HG03139 (cell line): ENCODE data around the gene LSM10.

Source experiments
- ATAC-seq: cut with Tn5 transposase; IDR thresholded peaks from one replicate; pipeline ENCODE4 v1.9.1; 2021; ENCODE audit not compliant: unreplicated experiment

Gene LSM10

DNA sequence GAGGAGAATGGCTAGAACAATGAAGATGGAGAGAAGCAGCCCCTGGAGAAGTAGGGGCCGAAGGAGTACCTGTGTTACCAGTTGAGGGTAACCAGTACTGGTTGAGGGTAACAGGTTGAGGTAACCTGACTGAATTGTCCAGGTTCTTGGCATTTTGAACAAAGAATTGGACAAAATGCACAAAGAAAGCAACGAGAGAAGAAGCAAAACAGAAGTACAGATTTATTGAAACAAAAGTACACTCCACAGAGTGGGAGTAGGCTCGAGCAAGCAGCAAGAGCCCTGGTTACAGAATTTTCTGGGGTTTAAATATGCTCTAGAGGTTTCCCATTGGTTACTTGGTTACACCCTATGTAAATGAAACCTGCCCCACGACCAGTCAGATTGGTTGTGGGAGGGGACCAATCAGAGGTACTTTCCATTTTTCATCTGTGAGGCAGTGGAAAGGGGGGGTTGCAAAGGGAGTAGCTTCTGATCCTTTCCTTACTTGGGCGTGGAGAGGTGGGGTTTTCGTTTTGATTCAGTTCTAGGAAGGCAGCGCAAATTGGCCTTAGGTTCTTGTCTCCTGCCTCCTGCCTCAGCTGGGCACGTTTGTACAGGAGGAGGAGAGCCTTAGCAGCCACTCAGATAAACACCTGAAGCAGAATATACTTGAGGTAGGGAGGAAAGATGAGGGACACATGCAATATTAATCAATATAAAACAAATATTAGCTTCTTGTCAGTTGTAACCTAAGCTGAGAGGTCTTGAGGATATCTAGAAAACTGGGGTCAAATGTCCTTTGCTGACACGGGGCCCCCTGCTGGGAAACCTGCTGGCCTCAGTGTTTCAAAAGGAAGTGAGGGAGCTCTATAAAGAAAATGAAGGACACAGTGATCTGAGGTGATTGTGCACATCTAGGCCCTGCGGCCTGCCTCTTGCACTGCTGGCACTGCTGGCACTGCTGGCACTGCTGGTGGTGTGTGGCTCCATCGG, 14.3 kb upstream of the LSM10 start:
- no peak for ATAC-seq

DNA sequence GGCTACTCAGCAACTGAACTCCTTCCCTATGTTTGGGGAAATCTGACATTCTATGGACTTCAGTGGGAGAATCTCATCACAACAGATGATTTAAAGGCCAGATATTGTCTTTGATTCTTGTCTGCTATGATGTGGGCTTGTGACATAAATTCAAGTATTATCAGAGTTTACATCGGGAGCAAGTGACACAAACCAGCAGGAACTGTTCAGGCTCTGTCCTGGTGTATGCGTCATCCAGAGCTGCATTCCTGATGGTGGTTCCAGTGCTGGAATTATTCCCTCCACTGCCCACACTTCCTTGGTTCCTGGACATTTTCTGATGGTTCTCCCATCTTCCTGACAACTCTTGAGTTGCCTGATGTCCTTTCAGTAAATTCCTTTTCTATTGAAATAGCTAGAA, 10.8 kb upstream of the LSM10 start:
- no peak for ATAC-seq

DNA sequence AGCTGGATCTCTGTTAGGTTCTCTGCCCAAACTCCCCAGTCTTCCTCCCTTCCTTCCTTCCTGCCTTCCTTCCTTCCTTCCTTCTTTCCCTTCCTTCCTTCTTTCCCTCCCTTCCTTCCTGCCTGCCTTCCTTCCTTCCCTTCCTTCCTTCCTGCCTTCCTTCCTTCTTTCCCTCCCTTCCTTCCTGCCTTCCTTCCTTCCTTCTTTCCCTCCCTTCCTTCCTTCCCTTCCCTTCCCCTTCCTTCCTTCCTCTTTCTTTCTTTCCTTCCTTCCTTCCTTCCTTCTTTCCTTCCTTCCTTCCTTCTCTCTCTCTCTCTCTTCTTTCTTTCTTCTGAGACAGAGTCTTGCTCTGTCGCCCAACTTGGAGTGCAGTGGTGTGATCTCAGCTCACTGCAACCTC, 8.7 kb upstream of the LSM10 start:
- no peak for ATAC-seq

DNA sequence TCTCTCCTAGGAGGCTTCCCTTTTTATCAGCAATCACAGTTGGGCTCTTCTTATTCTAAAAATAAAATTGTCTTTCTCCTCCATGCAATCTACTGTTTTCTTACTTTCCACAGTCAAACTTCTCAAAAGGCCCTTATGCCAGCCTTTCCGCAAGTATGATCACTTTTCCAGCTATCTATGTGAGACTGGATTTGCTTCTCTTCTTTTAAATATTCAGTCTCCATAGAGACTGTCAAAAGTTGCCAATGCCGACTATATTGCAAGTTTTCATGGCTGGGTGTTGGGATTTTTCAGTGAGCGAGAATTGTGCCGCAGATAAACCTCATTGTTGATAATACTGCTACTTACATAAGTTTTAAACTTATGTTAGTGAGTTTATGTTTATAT, 4.8 kb upstream of the LSM10 start:
- no peak for ATAC-seq

DNA sequence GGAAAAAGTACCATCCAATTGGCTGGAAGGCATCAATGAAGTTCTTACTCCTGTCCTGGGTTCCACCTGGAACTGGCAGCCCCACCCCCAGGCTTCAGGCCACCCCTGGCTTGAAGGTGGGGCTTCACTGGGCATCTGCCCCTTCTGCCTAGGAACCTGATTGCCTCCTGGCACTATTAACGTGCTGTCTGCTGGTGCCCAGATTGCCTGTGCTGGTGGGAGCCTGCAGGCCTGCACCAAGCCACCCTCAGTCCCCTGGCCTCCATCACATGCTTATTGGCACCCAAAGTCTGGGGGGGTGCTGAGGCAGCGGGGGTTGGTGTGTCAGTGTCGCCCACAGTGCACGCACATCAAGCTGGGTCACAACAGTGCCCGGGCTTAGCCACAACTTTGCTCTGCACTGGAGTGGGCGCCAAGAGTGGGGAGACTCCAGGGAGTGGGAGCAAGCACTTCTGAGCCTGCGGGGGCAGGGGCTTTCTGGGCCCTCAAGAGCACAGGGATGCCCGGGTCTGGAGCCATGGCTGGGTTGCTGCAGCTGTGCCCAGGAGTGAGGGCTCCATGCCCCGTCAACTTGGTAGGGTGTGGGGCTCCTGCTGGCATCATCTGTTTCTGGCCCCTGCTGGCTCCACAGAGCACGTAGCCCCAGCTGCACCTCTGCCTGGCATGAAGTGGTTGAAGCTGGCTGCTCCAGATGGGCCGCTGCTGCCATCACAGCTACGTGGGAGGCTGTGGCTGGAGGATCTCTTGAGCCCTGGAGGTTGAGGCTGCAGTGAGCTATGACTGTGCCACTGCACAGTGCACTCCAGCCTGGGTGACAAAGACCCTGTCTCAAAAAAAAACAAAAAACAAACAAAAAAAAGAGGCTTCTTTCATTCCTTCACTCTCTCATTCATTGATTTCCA, 4.1 kb upstream of the LSM10 start:
- ATAC-seq = no peak

DNA sequence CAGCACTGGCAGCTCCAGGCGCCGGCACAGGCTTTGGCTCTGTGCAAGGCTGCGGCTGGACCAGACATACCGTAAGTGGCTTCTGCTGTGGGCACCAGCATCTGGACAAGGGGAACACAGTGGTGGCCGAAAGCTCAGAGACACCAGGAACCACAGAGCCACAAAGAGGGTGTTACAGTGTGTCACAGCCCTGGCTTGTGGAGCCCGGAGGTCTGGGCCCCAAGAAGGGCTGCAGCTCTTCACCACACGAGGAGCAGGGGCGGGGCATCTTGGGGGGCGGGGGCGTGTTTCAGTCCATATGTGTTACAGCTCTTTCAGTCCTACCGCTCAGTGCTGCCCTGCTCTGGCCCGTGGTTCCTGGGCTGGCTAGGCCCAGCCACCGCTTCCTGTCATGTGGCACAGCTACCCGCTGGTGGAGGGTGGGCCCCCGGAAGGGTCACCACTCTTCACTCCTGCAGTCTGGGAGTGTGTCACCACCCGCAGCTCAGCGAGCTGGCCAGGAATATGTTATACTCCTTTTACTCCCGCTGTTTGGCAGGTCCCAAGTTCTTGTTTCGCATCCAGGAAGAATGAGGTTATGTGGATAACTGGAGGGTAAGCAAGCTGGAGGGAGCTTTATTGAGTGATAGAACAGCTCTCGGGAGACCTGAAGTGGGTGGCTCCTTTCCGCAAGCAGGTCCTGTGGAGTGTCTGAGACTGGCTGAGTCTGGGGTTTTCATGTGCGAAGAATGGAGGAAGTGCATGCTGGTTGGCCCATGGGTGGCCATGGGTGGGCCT, 3.3 kb upstream of the LSM10 start:
- no peak for ATAC-seq

DNA sequence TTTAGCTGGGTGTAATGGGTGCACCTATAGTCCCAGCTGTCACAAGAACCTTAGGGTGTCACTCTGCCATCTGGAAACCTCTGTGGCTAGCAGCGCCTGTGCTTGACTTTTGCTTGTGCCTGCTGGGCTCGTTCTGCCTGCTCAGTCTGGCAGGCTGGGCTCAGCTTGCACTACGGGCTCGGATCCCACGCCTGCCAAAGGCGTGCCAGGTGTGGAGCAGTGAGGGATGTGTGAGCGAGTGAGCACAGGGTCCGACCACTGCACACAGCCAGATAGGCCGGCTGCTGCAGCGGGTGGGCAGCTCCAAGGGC, 2.8 kb upstream of the LSM10 start:
- ATAC-seq = no peak

DNA sequence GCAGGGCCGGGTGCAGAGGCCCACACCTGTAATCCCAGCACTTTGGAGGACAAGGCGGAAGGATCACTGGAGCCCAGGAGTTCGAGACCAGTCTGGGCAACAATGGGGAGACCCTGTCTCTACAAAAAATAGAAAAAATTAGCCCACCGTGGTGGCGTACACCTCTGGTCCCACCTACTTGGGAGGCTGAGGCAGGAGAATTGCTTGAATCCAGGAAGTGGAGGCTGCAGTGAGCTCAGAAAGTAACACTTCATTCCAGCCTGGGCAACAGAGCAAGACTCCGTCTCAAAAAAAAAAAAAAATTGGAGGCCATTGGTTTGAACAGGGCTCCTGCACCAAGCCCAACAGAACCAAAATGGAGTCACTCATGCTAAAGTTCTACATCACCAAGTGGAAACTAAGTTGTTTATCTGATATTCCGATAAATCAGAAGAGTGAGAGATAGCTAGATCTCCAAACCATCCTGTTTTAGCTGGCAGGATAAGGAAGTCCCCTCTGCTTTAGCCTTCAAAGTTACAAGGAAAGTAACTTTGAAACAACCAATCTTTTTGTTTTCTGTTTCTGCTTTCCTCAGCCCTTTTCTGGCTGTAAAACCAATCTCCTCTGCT, 766 bp upstream of the LSM10 start:
- no peak for ATAC-seq

DNA sequence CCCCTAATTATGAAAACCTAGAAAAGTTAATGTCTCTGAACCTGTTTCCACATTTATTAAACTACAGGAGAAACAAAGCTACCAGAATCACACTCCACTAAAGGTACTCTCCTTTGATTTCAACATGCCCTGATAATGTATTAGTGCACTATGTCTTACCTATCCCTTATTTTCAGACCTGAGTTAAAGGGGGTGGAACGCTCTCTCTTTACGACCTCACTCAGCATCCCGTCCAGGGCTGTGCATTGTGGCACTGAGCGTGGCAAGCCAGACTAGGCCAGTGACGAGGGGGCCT, 678 bp downstream of the LSM10 start:
- ATAC-seq = no peak

DNA sequence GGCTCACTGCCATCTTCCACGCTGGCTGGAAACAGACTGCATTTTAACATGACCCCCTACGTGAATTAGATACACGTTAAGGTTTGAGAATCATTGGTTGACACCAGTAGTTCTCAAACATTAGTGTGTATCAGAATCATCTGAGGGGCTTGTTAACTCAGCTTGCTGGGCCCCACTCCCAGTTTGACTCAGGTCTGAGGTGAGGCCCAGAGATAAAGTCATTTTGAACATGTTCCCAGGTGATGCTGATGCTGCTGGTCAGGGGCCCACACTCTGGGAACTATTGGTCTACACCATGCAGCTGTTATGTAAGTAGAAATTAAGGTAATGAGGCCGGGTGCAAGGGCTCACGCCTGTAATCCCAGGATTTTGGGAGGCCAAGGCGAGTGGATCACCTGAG, 1.3 kb downstream of the LSM10 start:
- no peak for ATAC-seq

DNA sequence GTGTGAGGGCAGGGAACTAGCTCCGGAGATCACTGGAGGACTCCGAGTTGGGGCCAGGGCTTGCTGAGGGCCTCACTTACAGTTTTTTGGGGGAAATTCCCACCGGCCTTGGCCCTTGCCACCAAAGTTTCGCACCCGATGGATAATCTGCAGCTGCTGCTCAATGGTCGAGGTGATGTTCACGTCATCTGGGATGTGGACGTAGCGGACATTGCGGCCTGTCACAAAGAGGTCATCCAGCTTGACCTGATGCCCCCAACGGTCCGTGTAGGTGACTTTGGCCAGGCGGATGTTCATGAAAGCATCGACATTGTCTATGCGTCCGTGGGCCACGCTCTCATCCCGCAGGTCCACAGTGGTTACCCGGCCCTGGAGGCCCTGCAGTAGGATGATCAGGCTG, 4.0 kb downstream of the LSM10 start:
- ATAC-seq = no peak

DNA sequence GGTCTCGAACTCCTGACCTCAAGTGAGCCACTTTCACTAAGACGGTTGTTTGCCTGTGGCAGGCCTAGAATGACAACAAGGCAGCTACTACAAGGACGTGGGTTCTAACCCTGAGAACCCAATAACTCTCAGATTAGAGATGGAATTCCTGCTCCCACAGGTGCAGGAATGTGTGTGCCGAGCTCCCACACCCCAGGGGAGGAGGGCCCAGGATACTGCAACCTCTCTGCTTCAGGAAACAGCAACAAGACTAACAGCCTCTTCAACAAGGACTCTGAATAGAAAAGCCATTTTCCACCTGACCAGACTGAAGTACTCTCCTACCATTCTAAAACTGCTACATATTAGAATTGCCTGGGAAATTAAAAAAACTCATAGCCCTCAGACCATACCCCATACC, 4.9 kb downstream of the LSM10 start:
- no peak for ATAC-seq

DNA sequence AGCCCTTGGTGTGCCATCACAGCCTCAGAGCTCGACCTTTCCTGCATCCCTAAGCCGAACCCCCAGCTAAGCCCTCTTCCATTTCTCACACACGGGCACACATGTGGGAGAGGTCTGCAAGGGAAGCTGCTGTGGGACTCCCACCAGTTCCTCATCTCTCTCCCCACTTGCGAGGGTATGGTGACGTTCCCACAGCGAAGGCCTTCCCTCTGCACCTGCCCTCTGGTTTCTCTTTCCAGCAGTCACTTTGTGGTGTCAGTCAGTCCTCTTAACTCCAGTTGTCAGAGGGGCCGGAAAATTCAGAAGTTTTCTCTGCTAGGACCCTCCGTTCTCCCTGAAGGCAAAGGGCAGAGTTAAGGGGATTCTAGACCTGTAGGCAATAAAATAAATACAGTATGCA, 6.4 kb downstream of the LSM10 start:
- no peak for ATAC-seq

DNA sequence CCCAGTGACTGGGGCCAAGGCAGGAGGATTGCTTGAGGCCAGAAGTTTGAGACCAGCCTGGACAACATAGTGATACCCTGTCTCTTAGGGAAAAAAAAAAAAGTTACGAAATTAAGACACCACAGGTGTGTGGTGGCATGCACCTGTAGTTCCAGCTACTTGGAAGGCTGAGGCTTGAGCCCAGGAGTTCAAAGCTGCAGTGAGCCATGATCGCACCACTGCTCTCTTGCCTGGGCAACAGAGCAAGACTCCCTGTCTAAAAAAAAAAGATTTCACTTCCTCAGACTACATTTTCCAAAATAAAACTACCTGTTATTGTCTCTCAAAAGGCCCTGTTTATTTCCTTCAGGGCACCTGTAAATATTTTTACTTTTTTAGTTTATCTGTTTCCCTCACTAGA, 7.3 kb downstream of the LSM10 start:
- ATAC-seq = no peak

DNA sequence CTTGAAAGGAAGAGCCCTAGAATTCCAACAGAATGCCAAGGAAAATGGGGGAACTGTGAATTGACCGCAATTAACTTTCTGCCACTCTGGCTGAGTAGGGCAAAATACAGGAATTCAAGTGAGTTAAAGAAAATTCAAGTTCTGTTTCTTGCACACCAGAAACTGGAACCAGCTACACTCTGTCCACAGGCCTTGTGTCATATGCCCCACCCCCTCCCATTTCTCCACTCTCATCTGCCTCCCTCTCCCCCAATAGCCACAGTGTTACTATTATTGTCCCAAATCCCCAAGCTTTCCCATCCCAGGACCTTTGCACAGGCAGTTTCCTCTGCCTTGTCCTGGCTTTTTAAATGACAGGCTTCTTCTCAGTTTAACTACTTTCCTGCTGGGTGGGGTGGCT, 7.7 kb downstream of the LSM10 start:
- ATAC-seq = no peak

DNA sequence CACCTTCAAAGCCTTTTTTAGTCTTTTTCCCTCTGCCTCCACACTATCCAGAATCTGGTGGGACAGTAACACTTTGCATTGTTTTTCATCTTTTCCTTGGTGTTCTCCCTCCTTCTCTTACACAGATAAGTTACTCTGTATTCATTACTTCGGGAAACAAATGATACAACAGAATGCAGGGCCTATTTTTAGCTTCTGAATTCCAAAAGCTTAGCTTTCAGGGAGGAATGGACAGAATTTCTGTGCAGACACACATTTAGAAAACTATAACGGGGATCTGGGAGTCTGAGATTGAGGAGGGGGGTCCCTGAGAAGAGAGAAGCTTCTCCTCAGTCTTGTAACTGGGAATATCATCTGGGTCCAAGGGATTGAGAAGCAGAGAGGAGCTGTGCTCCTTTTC, 8.4 kb downstream of the LSM10 start:
- ATAC-seq = no peak

DNA sequence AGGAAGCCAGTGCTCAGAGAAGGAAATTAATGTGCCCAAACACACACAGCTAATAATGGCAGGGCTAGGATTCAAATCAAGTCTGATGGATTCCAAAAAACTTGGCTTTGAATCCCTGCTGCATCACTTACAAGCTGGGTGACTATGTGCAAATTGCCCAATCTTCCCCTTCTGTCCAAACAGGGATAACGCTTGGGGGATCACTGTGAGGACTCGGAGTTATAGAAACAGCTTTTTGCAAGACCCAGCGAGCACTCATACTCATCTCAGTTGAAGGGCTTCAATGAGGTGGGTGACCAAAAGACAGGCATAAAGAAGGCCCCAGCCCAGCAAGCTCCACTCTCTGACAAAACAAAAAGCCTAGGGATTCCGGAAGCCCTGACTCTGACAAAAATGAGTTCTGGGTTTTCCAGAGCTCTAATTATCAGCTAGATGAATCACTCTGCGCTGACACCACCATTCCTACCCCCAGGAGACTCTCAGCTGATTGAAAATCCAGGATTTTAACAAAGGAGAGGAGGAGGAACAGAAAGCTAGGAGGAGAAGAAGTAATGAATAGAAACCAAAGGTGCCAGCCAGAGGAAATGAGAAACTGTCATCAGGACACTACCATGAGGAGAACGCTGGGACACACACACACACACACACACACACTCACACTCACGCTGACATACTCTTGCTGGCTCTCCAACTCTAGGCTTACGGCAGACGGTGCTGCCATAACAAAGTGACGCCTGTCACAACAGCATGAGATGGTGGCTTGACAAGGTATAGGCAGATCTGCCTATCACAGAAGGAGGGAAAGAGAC, 10.4 kb downstream of the LSM10 start:
- no peak for ATAC-seq

DNA sequence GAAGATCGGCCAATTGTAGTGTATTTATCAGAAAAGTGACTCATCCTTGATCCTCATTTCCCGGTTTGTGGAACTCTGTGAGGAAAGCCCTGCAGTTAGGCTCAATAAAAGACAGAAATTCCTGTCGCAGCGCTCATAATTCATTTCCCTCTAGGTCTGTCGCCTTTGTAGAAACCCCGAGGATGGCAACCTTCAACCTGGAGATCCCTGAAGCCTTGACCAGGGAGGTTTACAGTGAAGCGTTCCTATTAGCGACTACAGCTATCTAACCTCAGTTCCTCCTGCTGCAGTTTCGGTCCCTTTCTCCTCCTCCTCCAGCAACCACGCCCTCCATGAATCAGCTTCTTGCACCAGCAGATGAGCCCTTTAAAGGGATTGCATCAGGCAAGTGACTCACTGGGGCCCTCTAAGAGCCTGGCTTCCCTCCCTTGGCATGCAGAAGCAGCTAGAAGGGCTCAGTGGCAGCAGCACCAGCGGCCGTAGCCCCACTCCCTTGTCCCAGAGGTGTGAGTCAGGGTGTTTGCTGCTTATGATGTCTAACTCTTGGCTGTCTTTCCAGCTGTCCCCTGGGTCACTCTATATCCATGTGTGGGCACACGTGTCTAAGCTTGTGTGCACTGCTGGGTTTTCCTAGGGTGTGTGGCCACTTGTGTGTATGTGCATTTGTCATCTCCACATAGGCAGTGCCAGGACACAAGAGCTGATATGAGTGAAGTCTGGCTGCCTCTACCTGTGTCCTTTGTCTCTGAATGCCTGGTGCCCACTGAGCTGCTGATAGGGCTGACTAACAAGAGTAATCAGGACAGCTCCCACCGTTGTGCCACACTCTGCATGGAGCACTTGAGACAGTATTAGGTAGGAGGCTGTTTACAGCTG, 11.2 kb downstream of the LSM10 start:
- no peak for ATAC-seq
